Vagina (tissue), 2 donors: ENCODE data around the gene STBD1.

Experiments
- POLR2A ChIP-seq, 2 donors: fragments of 450-650 bp; IDR thresholded peaks; one replicate each; pipeline ENCODE4 v1.6.1; 2017; ENCODE audit warnings: antibody characterized with exemption in 2 of 2, mild to moderate bottlenecking in 2 of 2, moderate library complexity in 2 of 2
- TF ChIP-seq, protein P1 (sequence below), 3 experiments: fragments of 450-650 bp in 2 of 3; fragments of 200-600 bp in 1 of 3; sonication (generic) in 1 of 3; IDR thresholded peaks; one replicate each; pipeline ENCODE4 v1.5.1; 2017 to 2019; ENCODE audit warnings: antibody characterized with exemption in 3 of 3, mild to moderate bottlenecking in 2 of 3, moderate library complexity in 2 of 3

DNA sequence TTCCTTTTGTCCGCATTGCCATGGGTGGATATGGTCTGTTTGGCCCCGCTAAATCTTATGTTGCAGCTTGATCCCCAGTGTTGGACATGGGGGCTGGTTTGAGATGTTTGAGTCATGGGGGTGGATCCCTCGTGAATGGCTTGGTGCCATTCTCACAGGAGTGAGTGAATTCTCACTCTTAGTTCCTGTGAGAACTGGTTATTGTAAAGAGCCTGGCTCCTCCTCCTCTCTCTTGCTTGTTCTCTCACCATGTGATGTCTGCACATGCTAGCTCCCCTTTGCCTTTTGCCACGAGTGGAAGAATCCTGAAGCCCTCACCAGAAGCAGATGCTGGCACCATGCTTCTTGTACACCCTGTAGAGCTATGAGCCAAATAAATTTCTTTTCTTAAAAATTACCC lies 22.6 kb upstream of the STBD1 start:
- no peak for TF ChIP-seq POLR2A (IDR thresholded peaks at IDR 0.05)
- TF ChIP-seq, protein P1, sequence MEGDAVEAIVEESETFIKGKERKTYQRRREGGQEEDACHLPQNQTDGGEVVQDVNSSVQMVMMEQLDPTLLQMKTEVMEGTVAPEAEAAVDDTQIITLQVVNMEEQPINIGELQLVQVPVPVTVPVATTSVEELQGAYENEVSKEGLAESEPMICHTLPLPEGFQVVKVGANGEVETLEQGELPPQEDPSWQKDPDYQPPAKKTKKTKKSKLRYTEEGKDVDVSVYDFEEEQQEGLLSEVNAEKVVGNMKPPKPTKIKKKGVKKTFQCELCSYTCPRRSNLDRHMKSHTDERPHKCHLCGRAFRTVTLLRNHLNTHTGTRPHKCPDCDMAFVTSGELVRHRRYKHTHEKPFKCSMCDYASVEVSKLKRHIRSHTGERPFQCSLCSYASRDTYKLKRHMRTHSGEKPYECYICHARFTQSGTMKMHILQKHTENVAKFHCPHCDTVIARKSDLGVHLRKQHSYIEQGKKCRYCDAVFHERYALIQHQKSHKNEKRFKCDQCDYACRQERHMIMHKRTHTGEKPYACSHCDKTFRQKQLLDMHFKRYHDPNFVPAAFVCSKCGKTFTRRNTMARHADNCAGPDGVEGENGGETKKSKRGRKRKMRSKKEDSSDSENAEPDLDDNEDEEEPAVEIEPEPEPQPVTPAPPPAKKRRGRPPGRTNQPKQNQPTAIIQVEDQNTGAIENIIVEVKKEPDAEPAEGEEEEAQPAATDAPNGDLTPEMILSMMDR (IDR thresholded peaks at IDR 0.05): no peak
